Uterus (tissue), 4 donors: ENCODE data around the gene GPATCH4. TPM values are rescaled to one million over a fixed set of nuclear protein-coding genes. Genes with fewer than 3 reads are reported as not detected.

ENCODE experiments used
- DNase-seq, 2 donors: peaks; one replicate each; pipeline ENCODE4 v3.0.0-alpha.2; 2019 to 2020
- H3K27ac ChIP-seq, 2 donors: fragments of 200-600 bp; sonication (generic); 1 replicate in 1 of 2; 2 replicates in 1 of 2; pipeline ENCODE4 v1.5.1; 2016 to 2018
- H3K27me3 ChIP-seq, 2 donors: fragments of 200-600 bp; sonication (generic); one replicate each; pipeline ENCODE4 v1.5.1; 2018 to 2019; ENCODE audit warnings: control low read depth in 1 of 2
- H3K36me3 ChIP-seq, 2 donors: fragments of 200-600 bp; sonication (generic); one replicate each; pipeline ENCODE4 v1.5.1; 2019; ENCODE audit warnings: control low read depth in 1 of 2
- H3K4me1 ChIP-seq, 2 donors: fragments of 200-600 bp; sonication (generic); one replicate each; pipeline ENCODE4 v1.5.1; 2018 to 2019; ENCODE audit warnings: control low read depth in 1 of 2
- H3K4me3 ChIP-seq, 2 donors: fragments of 200-600 bp; sonication (generic); 1 replicate in 1 of 2; 2 replicates in 1 of 2; pipeline ENCODE4 v1.5.1; 2018 to 2019; ENCODE audit warnings: mild to moderate bottlenecking in 1 of 2
- H3K9me3 ChIP-seq, 2 donors: fragments of 200-600 bp; sonication (generic); one replicate each; pipeline ENCODE4 v1.5.1; 2019; ENCODE audit warnings: control low read depth in 1 of 2
- POLR2A ChIP-seq, 2 donors: fragments of 450-650 bp; IDR thresholded peaks; one replicate each; pipeline ENCODE4 v1.6.1; 2016; ENCODE audit warnings: antibody characterized with exemption in 2 of 2, mild to moderate bottlenecking in 1 of 2, moderate library complexity in 1 of 2
- intact Hi-C: fragments of 100-400 bp; cut with DNase I; formaldehyde crosslinking; loops from one replicate; pipeline ENCODE4 v1.15.1; 2023; ENCODE audit warnings: low total_unique reads
- total RNA-seq, 4 donors: library from RNA; depleted of rRNA in 3 of 4; stranded (reverse); fragments of >200 nt in 3 of 4; gene quantifications; one replicate each; pipeline versions ENCODE4 v1.1.0 to v1.2.4, GENCODE V29; 2014 to 2023
- TF ChIP-seq, protein P1 (sequence below), 4 experiments: fragments of 200-600 bp in 2 of 4; fragments of 450-650 bp in 2 of 4; sonication (generic) in 2 of 4; IDR thresholded peaks; one replicate each; pipeline ENCODE4 v1.5.1; 2016 to 2019; ENCODE audit warnings: antibody characterized with exemption in 4 of 4, mild to moderate bottlenecking in 2 of 4, moderate library complexity in 1 of 4
- donor health status: DM: yes; HTN: yes; CAD: no.

GPATCH4 gene
- total RNA-seq, 4 donors from 2014 or later, result 2.3 to 31.6 (median 19.8) TPM

GRCh38 chr1:156559797-156560385 lies 41.4 kb downstream of the GPATCH4 start:
- H3K36me3 ChIP-seq, result no peaks in the 10 kb centered on the region
- DNase-seq, result no peak
- H3K4me3 ChIP-seq, result no peak overlapping the region
- no peaks in the 10 kb centered on the region for H3K27me3 ChIP-seq
- H3K4me1 ChIP-seq, result no peaks in the 10 kb centered on the region
- no peak for TF ChIP-seq POLR2A (IDR thresholded peaks at IDR 0.05)
- TF ChIP-seq, protein P1, sequence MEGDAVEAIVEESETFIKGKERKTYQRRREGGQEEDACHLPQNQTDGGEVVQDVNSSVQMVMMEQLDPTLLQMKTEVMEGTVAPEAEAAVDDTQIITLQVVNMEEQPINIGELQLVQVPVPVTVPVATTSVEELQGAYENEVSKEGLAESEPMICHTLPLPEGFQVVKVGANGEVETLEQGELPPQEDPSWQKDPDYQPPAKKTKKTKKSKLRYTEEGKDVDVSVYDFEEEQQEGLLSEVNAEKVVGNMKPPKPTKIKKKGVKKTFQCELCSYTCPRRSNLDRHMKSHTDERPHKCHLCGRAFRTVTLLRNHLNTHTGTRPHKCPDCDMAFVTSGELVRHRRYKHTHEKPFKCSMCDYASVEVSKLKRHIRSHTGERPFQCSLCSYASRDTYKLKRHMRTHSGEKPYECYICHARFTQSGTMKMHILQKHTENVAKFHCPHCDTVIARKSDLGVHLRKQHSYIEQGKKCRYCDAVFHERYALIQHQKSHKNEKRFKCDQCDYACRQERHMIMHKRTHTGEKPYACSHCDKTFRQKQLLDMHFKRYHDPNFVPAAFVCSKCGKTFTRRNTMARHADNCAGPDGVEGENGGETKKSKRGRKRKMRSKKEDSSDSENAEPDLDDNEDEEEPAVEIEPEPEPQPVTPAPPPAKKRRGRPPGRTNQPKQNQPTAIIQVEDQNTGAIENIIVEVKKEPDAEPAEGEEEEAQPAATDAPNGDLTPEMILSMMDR (IDR thresholded peaks at IDR 0.05), result no peak
- H3K9me3 ChIP-seq, result no peaks in the 10 kb centered on the region
- intact Hi-C loops, result no loop called here
- H3K27ac ChIP-seq, result no peak overlapping the region

DNA sequence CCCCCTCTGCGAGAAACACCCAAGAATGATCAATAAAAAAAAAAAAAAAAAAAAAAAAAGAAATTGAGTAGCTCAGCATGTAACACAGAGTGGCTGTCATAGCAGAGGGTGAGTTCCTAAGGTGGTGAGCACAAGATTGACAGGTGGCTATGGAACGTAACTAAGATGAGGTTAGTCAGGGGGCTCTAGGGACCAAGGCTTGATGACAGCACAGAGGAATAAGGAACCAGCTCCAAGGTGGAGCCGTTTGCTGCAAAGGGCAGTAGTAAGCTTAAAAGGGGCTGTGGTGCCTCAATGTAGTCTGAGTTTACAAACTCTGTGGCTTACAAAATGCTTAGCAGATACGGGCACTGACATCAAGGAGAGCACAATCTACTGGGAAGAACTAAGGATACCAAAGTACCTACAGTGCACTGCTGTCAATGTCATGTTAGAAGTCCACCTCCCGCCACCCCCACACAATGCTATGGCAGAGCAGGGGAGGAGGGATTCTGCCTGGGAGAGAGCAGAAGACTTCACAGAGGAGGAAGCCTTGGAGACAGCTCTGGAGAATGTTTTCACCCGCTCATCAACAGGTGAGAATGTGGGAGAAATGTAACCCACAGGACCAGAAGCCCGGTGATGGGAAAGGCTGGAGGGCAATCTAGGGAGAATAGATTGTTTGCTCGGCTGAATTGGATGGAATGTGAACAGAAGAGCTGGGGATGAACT lies 42.0 kb downstream of the GPATCH4 start:
- TF ChIP-seq POLR2A (IDR thresholded peaks at IDR 0.05), result no peak
- TF ChIP-seq, protein P1 (IDR thresholded peaks at IDR 0.05), result no peak
- Histone ChIP-seq H3K27ac (no peak overlapping the region), H3K27me3 (no peaks in the 10 kb centered on the region), H3K4me1 (no peaks in the 10 kb centered on the region), H3K36me3 (no peaks in the 10 kb centered on the region), H3K4me3 (no peak overlapping the region), H3K9me3 (no peaks in the 10 kb centered on the region)
- DNase-seq, result no peak
- intact Hi-C loops, result no loop called here

DNA sequence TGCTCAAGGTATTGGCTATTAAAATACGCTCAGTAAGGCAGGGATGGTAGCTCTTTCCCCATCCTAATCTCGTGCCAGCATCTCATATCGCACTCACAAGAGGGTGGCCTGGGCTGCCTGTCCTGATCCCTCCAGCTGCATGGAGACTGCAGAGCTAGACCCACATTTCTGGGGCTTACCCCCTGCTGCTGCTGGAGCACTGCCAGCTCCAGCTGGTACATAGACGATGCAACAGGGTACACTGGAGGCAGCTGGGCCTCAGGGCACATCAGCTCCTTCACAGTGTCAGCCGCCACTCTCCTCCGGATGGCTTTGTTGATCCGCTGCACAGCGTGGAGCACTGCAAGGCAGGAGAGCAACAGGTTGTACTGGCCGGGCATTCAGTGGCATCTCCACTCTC lies 44.9 kb downstream of the GPATCH4 start:
- Histone ChIP-seq H3K4me3 (no peak overlapping the region), H3K36me3 (no peaks in the 10 kb centered on the region), H3K27ac (no peak overlapping the region), H3K27me3 (no peaks in the 10 kb centered on the region), H3K9me3 (no peaks in the 10 kb centered on the region), H3K4me1 (no peaks in the 10 kb centered on the region)
- DNase-seq, result no peak
- TF ChIP-seq, protein P1 (IDR thresholded peaks at IDR 0.05), result no peak
- intact Hi-C loops, result no loop called here

GRCh38 chr1:156555715-156556114 lies 45.6 kb downstream of the GPATCH4 start:
- no peaks in the 10 kb centered on the region for H3K36me3 ChIP-seq
- no peaks in the 10 kb centered on the region for H3K27me3 ChIP-seq
- intact Hi-C loops, result no loop called here
- no peak for TF ChIP-seq POLR2A (IDR thresholded peaks at IDR 0.05)
- TF ChIP-seq, protein P1 (IDR thresholded peaks at IDR 0.05), result no peak
- no peak overlapping the region for H3K4me3 ChIP-seq
- no peaks in the 10 kb centered on the region for H3K9me3 ChIP-seq
- H3K27ac ChIP-seq, result no peak overlapping the region
- no peaks in the 10 kb centered on the region for H3K4me1 ChIP-seq
- no peak for DNase-seq

DNA sequence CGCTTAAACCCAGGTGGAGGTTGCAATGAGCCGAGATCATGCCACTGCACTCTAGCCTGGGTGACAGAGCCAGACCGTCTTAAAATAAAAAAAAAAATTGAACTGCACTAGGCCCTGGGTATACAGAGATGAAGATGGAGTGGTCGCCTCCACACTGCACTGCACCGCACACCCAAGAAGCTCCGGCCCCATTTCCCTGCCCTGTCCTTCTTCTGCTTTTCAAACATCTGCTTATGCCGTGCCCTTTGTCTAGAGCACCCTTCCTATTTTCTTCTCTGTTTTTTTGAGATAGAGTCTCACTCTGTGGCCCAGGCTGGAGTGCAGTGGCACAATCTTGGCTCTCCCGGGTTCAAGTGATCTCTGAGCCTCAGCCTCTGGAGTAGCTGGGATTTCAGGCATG lies 46.3 kb downstream of the GPATCH4 start:
- Histone ChIP-seq H3K4me3 (no peak overlapping the region), H3K27ac (no peak overlapping the region), H3K27me3 (no peaks in the 10 kb centered on the region), H3K9me3 (no peaks in the 10 kb centered on the region), H3K36me3 (no peaks in the 10 kb centered on the region), H3K4me1 (no peaks in the 10 kb centered on the region)
- TF ChIP-seq, protein P1 (IDR thresholded peaks at IDR 0.05), result no peak
- TF ChIP-seq POLR2A (IDR thresholded peaks at IDR 0.05), result no peak
- DNase-seq, result no peak
- intact Hi-C loops, result no loop called here
